Common myeloid progenitor, CD34-positive (primary cell): ENCODE data around the gene ANKRD55.

ENCODE experiments used
- CTCF ChIA-PET: fragments of 350-600 bp; sonication (Branson Sonifier 250); formaldehyde crosslinking; loops from one replicate; lab custom pipeline; 2021; ENCODE audit warnings: antibody characterized with exemption; lab: Charles Lee
- POLR2A ChIA-PET: fragments of 350-600 bp; sonication (Branson Sonifier 250); formaldehyde crosslinking; loops from one replicate; lab custom pipeline; 2021; ENCODE audit warnings: antibody characterized with exemption; lab: Charles Lee
- DNase-seq, 3 donors: peaks; one replicate each; pipeline versions ENCODE4 v3.0.0 to v3.0.0-alpha.2; 2013
- H3K27ac ChIP-seq, 2 experiments: 1 replicate in 1 of 2; 2 replicates in 1 of 2; pipeline ENCODE4 v1.7.0; 2013; ENCODE audit warnings: inconsistent platforms in 2 of 2, low read length in 2 of 2, mild to moderate bottlenecking in 2 of 2, low read depth in 1 of 2, moderate library complexity in 1 of 2; ENCODE audit not compliant: severe bottlenecking in 2 of 2, insufficient read depth in 1 of 2, poor library complexity in 1 of 2
- H3K27me3 ChIP-seq, 5 experiments: replicated peaks in 2 of 5; 1 replicate in 3 of 5; 2 replicates in 2 of 5; pipeline versions ENCODE4 v1.6.1 to v1.7.0; 2013; ENCODE audit warnings: low read length in 4 of 5, mild to moderate bottlenecking in 2 of 5, moderate library complexity in 2 of 5, inconsistent platforms in 1 of 5; ENCODE audit not compliant: insufficient read depth in 5 of 5, control insufficient read depth in 4 of 5
- H3K36me3 ChIP-seq, 4 experiments: 1 replicate in 2 of 4; 2 replicates in 2 of 4; pipeline versions ENCODE4 v1.6.1 to v1.7.0; 2013; ENCODE audit warnings: low read length in 3 of 4, control low read depth in 1 of 4, mild to moderate bottlenecking in 1 of 4; ENCODE audit not compliant: control insufficient read depth in 4 of 4, insufficient read depth in 4 of 4
- H3K4me1 ChIP-seq, 4 experiments: 1 replicate in 3 of 4; 2 replicates in 1 of 4; pipeline versions ENCODE4 v1.6.1 to v1.7.1; 2013; ENCODE audit warnings: low read length in 3 of 4, mild to moderate bottlenecking in 3 of 4, control low read depth in 1 of 4, inconsistent platforms in 1 of 4, moderate library complexity in 1 of 4; ENCODE audit not compliant: control insufficient read depth in 4 of 4, insufficient read depth in 4 of 4; ENCODE audit errors: control extremely low read depth in 1 of 4
- H3K4me3 ChIP-seq, 7 experiments: 1 replicate in 4 of 7; 2 replicates in 3 of 7; pipeline versions ENCODE4 v1.5.1 to v1.7.0; 2013; ENCODE audit warnings: mild to moderate bottlenecking in 7 of 7, low read length in 6 of 7, moderate library complexity in 6 of 7, inconsistent platforms in 2 of 7, low read depth in 2 of 7, control low read depth in 1 of 7; ENCODE audit not compliant: insufficient read depth in 4 of 7, control insufficient read depth in 1 of 7; ENCODE audit errors: extremely low read depth in 1 of 7
- H3K9me3 ChIP-seq, 5 experiments: 1 replicate in 4 of 5; 2 replicates in 1 of 5; pipeline versions ENCODE4 v1.6.1 to v1.7.1; 2013; ENCODE audit warnings: low read length in 4 of 5, mild to moderate bottlenecking in 2 of 5, inconsistent platforms in 1 of 5, low read depth in 1 of 5, moderate library complexity in 1 of 5; ENCODE audit not compliant: control insufficient read depth in 4 of 5, insufficient read depth in 2 of 5; ENCODE audit errors: control extremely low read depth in 1 of 5
- WGBS: methylation state at CpG from one replicate; pipeline ENCODE4 v1.1.5; 2013; ENCODE audit not compliant: insufficient coverage; 5-methylcytosine and 5-hydroxymethylcytosine counted together

ANKRD55 gene

DNA sequence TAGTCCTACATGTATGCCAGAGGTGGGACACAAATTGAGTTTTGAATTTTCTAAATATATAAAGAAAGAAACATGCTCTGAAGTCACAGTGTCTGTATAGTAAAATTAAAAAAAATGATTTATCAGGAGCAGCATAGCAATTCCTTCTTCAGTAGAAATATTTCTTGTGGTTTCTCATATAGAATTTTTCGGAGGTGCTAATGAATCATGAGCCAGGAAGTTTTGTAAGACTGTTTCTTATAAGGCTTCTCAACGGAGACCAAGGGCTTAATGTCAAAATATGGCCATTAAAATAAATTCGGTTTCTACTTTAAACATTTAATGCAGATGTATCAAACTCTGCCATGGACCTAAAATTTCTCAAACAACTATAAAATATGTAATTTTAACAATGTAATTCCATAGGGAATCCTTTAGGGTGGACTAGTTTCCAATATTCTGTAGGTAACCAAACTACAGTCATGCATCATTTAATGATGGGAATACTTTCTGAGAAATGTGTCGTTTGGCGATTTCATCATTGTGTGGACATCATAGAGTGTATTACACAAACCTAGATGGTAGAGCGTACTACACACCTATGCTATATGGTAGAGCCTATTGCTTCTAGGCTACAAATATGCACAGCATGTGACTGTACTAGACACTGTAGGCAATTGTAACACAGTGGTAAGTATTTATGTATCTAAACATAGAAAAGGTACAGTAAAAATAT, 66.3 kb downstream of the ANKRD55 start:
- Histone ChIP-seq H3K27me3 (peaks cover 0 to 2% (median 0%) of the 10 kb centered on the region in 5 experiments), H3K4me3 (no peak overlapping the region), H3K27ac (no peak overlapping the region), H3K36me3 (no peaks in the 10 kb centered on the region), H3K9me3 (no peaks in the 10 kb centered on the region), H3K4me1 (peaks cover 7 to 30% (median 13%) of the 10 kb centered on the region in 4 experiments)
- WGBS: 29% methylated on average over 1 of the region's 6 CpGs
- DNase-seq: peak in 1 of 3 donors; percentile 17
- ChIA-PET POLR2A (no interaction called here), CTCF (no interaction called here)

DNA sequence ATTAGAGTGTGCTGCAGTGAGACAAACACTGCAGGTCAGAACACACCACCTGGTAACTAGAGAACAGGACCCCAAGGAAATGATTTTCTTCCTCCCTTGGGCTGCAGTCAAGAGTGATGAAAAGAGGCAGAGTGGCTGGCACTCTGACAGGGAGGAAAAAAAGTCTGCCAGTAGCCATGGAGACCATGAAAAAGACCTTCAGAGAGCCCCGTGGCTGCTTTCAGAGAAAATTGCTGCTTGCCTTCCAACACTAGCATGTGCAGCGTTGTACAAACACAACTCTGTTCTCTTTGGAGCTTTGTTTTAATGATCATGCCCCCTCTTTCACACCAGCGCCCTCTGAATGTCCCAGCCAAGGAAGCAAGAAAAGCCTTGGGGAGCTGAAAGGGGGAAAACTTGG, 68.8 kb downstream of the ANKRD55 start:
- WGBS: 43% methylated on average over 2 of the region's 3 CpGs
- POLR2A ChIA-PET: no interaction called here
- H3K9me3 ChIP-seq: no peaks in the 10 kb centered on the region
- no peak overlapping the region for H3K4me3 ChIP-seq
- DNase-seq: no peak
- CTCF ChIA-PET: interaction anchor here (1.1 kb wide), 1 partner anchor 36 kb away, joined by 3 read pairs; no protein-coding TSS in a partner anchor
- peaks cover 0 to 2% (median 0%) of the 10 kb centered on the region in 5 experiments for H3K27me3 ChIP-seq
- no peak overlapping the region for H3K27ac ChIP-seq
- no peaks in the 10 kb centered on the region for H3K36me3 ChIP-seq
- peaks cover 10 to 53% (median 19%) of the 10 kb centered on the region in 4 experiments for H3K4me1 ChIP-seq

DNA sequence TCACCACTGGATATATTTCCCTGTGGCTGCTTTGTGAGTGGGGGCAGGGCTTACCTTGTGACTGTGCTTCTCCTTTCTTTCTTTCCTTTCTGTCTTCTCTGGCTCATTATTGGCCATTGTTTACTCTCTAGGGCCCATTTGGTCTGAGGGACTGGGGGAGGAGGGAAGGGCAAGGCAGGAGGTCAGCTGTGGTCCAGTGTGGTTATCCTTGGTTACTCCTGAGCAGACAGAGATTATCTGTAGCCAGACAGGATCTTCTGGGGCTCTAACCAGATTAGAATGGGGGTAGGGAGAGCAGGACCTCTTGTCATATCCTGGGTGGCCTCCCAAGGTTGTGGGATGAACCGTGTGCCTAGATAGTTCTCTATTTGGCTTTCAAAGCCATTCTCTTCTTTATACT, 71.2 kb downstream of the ANKRD55 start:
- Histone ChIP-seq H3K4me1 (peaks cover 16 to 61% (median 20%) of the 10 kb centered on the region in 4 experiments), H3K27ac (no peak overlapping the region), H3K9me3 (no peaks in the 10 kb centered on the region), H3K27me3 (peaks cover 0 to 2% (median 0%) of the 10 kb centered on the region in 5 experiments), H3K36me3 (no peaks in the 10 kb centered on the region), H3K4me3 (no peak overlapping the region)
- CTCF ChIA-PET: interaction anchor here (1.4 kb wide), 1 partner anchor 39 kb away, joined by 3 read pairs; no protein-coding TSS in a partner anchor
- POLR2A ChIA-PET: no interaction called here
- WGBS: 50% methylated on average over 1 of the region's 1 CpG
- DNase-seq: peak in 1 of 3 donors; percentile 31

DNA sequence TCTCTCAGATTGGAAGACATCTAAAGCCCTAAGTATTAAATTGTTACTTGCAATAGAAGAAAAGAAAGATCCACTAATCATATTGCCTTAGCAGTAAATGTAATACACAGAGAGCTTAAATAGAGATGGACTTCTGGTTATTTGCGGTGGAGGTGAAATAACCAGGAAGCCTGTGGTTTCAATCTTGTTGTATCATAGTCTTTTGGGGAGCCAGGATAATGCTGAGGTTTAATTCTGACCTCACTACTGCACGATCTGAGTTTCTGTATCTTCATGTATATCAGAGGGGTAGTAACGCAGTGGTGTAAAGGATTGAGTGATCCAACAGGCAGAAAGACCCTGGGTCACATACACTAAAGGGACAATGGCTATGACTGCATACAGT, 71.7 kb downstream of the ANKRD55 start:
- CTCF ChIA-PET: interaction anchor here (1.4 kb wide), 2 partner anchors 14 to 40 kb away, joined by 3 read pairs; no protein-coding TSS in a partner anchor

DNA sequence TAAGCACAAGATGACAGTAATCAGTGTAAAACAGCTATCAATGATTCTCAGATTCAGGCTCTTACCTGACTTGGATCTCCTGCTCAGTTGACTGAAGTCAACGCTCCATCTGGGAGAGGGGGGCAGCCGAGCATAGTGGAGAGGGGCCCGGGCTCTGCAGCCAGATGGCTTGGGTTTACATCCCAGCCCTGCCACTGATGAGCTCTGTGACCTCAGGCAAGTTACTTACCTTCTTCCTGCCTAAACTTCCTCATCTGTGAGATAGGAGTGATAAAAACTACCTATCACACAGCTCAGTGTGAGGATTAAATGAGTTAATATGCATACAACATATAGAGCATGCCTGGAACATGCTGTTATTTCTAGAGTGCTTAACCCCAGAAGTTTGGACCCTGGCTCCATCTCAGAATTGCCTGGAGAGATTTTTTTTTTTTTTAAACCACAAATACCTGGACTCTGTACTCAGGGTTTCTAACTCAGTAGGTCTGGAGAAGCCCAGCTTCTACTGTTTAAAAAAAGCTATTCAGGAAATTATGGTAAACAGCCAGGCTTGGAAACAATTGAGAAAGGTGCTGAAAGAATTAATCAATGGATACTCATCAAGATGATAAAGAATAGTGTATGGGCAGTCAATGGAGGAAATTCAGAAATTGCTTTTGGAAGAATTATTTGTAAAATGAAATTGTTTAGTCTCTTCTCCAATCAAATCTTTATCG, 72.2 kb downstream of the ANKRD55 start:
- POLR2A ChIA-PET: no interaction called here
- WGBS: 90% methylated on average over 2 of the region's 4 CpGs
- H3K36me3 ChIP-seq: no peaks in the 10 kb centered on the region
- peaks cover 0 to 2% (median 0%) of the 10 kb centered on the region in 5 experiments for H3K27me3 ChIP-seq
- H3K4me1 ChIP-seq: peaks cover 16 to 63% (median 27%) of the 10 kb centered on the region in 4 experiments
- CTCF ChIA-PET: interaction anchor here (0.8 to 1.4 kb wide), 2 partner anchors 9 to 13 kb away, joined by 3 read pairs; no protein-coding TSS in a partner anchor
- H3K27ac ChIP-seq: no peak overlapping the region
- DNase-seq: no peak
- no peaks in the 10 kb centered on the region for H3K9me3 ChIP-seq
- no peak overlapping the region for H3K4me3 ChIP-seq

More for the DNA sequence above, 71.7 kb downstream of the ANKRD55 start:
- Histone ChIP-seq H3K36me3 (no peaks in the 10 kb centered on the region), H3K27me3 (peaks cover 0 to 2% (median 0%) of the 10 kb centered on the region in 5 experiments), H3K9me3 (no peaks in the 10 kb centered on the region), H3K4me1 (peaks cover 13 to 61% (median 22%) of the 10 kb centered on the region in 4 experiments), H3K4me3 (no peak overlapping the region), H3K27ac (no peak overlapping the region)
- POLR2A ChIA-PET: no interaction called here
- no CpG with 5 or more reads among the region's 3 CpGs for WGBS
- peak; percentile 39 to 51 (median 47) for DNase-seq

DNA sequence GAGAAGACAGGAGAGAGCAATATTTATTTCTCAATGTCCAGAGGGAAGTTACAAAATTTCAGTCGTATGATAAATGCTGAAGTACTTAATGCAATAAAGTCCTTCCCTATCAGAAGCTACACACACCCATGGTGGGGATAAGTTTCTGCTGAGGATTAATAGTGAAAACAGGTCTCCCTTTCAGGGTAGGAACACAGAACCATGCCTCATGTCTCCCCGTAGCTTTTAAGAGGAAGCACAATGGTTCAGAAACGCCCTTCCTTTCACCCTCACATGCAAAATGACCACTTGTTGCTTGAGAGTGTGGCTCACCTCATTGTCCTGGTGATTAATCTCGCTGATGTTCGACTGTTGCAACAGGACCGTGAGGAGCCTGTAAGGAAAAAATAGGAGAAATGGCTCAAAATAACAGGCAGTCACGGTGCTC, 73.6 kb downstream of the ANKRD55 start:
- Histone ChIP-seq H3K27me3 (peaks cover 0 to 2% (median 0%) of the 10 kb centered on the region in 5 experiments), H3K36me3 (no peaks in the 10 kb centered on the region), H3K9me3 (no peaks in the 10 kb centered on the region), H3K27ac (no peak overlapping the region), H3K4me1 (peaks cover 27 to 76% (median 40%) of the 10 kb centered on the region in 4 experiments), H3K4me3 (no peak overlapping the region)
- 93% methylated on average over 5 of the region's 7 CpGs for WGBS
- CTCF ChIA-PET: interaction anchor here (1.0 kb wide), 1 partner anchor 15 kb away, joined by 3 read pairs; no protein-coding TSS in a partner anchor
- POLR2A ChIA-PET: no interaction called here
- DNase-seq: no peak
